ENCODE data around the gene MPZL2.

The MPZL2 gene

DNA sequence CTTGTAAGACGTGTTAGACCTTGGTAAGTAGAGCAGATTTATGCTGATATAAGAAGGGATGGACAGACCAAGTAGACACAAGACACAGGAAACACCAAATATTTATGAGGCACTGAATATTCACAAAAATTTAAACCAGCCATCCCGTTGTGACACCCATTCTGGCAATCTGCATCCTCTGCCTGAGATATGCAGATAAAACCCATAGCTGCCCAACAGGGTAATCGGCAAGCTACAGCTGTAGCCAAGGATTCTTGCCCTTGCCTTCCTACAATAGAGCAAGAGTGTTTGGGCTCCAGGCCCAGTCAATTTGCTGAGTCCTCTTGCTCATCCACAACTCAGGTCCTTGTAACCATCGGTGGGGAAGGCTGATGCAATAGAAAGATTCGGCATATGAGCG lies 18.5 kb upstream of the MPZL2 start:
- H3K4me1 ChIP-seq (ENCODE audit: insufficient read depth, low read length, poor library complexity, severe bottlenecking): peaks cover 8% of the 10 kb centered on the region
- no peaks in the 10 kb centered on the region for H4K20me1 ChIP-seq (ENCODE audit: insufficient read depth, low read length, poor library complexity, severe bottlenecking)
- no peaks in the 10 kb centered on the region for H3K36me3 ChIP-seq (ENCODE audit: insufficient read depth, low read length)
- no peaks in the 10 kb centered on the region for H3K79me2 ChIP-seq (ENCODE audit: insufficient read depth, low read length)
- no peak overlapping the region for H2AFZ ChIP-seq (ENCODE audit: low read length)
- H3K9ac ChIP-seq (ENCODE audit: low read depth, low read length, poor library complexity, severe bottlenecking): no peak overlapping the region
- TF ChIP-seq EZH2phosphoT487 (IDR thresholded peaks at IDR 0.05; ENCODE audit: borderline replicate concordance) (no peak), CTCF (conservative IDR thresholded peaks at IDR 0.05; ENCODE audit: low read length) (no peak)
- H3K9me3 ChIP-seq (ENCODE audit: insufficient read depth, low read depth, low read length): no peaks in the 10 kb centered on the region
- H3F3A ChIP-seq (ENCODE audit: low read depth): no peaks in the 10 kb centered on the region
- no peaks in the 10 kb centered on the region for H3K27me3 ChIP-seq (ENCODE audit: insufficient read depth, low read length, poor library complexity, severe bottlenecking)
- no peak overlapping the region for H3K4me2 ChIP-seq (ENCODE audit: low read depth, low read length, poor library complexity, severe bottlenecking)
- H3K9me2 ChIP-seq (replicated peaks; ENCODE audit: low read depth, low read length): no peaks in the 10 kb centered on the region
- H3K4me3 ChIP-seq (ENCODE audit: low read length, poor library complexity, severe bottlenecking): no peak overlapping the region

GRCh38 chr11:118281284-118281683 lies 17.2 kb upstream of the MPZL2 start:
- Histone ChIP-seq H3K4me1 (ENCODE audit: insufficient read depth, low read length, poor library complexity, severe bottlenecking) (peaks cover 8% of the 10 kb centered on the region), H3K36me3 (ENCODE audit: insufficient read depth, low read length) (no peaks in the 10 kb centered on the region), H3K9ac (ENCODE audit: low read depth, low read length, poor library complexity, severe bottlenecking) (no peak overlapping the region), H3K9me2 (replicated peaks; ENCODE audit: low read depth, low read length) (no peaks in the 10 kb centered on the region), H2AFZ (ENCODE audit: low read length) (no peak overlapping the region), H3K9me3 (ENCODE audit: insufficient read depth, low read depth, low read length) (no peaks in the 10 kb centered on the region), H3F3A (ENCODE audit: low read depth) (no peaks in the 10 kb centered on the region), H3K4me3 (ENCODE audit: low read length, poor library complexity, severe bottlenecking) (no peak overlapping the region), H3K27me3 (ENCODE audit: insufficient read depth, low read length, poor library complexity, severe bottlenecking) (no peaks in the 10 kb centered on the region), H3K79me2 (ENCODE audit: insufficient read depth, low read length) (no peaks in the 10 kb centered on the region), H4K20me1 (ENCODE audit: insufficient read depth, low read length, poor library complexity, severe bottlenecking) (no peaks in the 10 kb centered on the region), H3K4me2 (ENCODE audit: low read depth, low read length, poor library complexity, severe bottlenecking) (no peak overlapping the region)
- TF ChIP-seq CTCF (conservative IDR thresholded peaks at IDR 0.05; ENCODE audit: low read length) (no peak), EZH2phosphoT487 (IDR thresholded peaks at IDR 0.05; ENCODE audit: borderline replicate concordance) (no peak)

- Histone ChIP-seq H3K4me2 (ENCODE audit: low read depth, low read length, poor library complexity, severe bottlenecking) (no peak overlapping the region), H4K20me1 (ENCODE audit: insufficient read depth, low read length, poor library complexity, severe bottlenecking) (no peaks in the 10 kb centered on the region), H3K9me2 (replicated peaks; ENCODE audit: low read depth, low read length) (no peaks in the 10 kb centered on the region), H3K9ac (ENCODE audit: low read depth, low read length, poor library complexity, severe bottlenecking) (no peak overlapping the region), H3F3A (ENCODE audit: low read depth) (no peaks in the 10 kb centered on the region), H3K79me2 (ENCODE audit: insufficient read depth, low read length) (no peaks in the 10 kb centered on the region), H3K9me3 (ENCODE audit: insufficient read depth, low read depth, low read length) (no peaks in the 10 kb centered on the region), H2AFZ (ENCODE audit: low read length) (no peak overlapping the region), H3K27me3 (ENCODE audit: insufficient read depth, low read length, poor library complexity, severe bottlenecking) (no peaks in the 10 kb centered on the region), H3K4me1 (ENCODE audit: insufficient read depth, low read length, poor library complexity, severe bottlenecking) (peaks cover 8% of the 10 kb centered on the region), H3K4me3 (ENCODE audit: low read length, poor library complexity, severe bottlenecking) (no peak overlapping the region), H3K36me3 (ENCODE audit: insufficient read depth, low read length) (no peaks in the 10 kb centered on the region)
- TF ChIP-seq EZH2phosphoT487 (IDR thresholded peaks at IDR 0.05; ENCODE audit: borderline replicate concordance) (no peak), CTCF (conservative IDR thresholded peaks at IDR 0.05; ENCODE audit: low read length) (no peak)
Measured at GRCh38 chr11:118277312-118277711, 13.2 kb upstream of the MPZL2 start.

All from Loucy (cell line).